GM10266 (cell line): Measurements from ENCODE around the gene SMIM36.

ENCODE experiments used
- DNase-seq: peaks from one replicate; pipeline ENCODE4 v3.0.0; 2012; ENCODE audit errors: extremely low spot score
- CTCF ChIP-seq: IDR thresholded peaks from 2 replicates; pipeline ENCODE4 v1.5.1; 2012; ENCODE audit warnings: mild to moderate bottlenecking, low read depth; ENCODE audit not compliant: control insufficient read depth, insufficient read depth; ENCODE audit errors: missing control alignments

SMIM36 gene

GRCh38 chr17:55444471-55445441 is 66.5 kb downstream of the SMIM36 start:
- TF ChIP-seq CTCF = no peak
- DNase-seq = no peak

GRCh38 chr17:55443904-55444303 is 67.3 kb downstream of the SMIM36 start:
- TF ChIP-seq CTCF = no peak
- DNase-seq = no peak

- DNase-seq = no peak
- TF ChIP-seq CTCF = no peak
These were observed 68.1 kb downstream of the SMIM36 start for GRCh38 chr17:55442953-55443683.

- no peak for TF ChIP-seq CTCF
- DNase-seq = no peak
These were observed 68.8 kb downstream of the SMIM36 start for GRCh38 chr17:55442462-55442861.

- no peak for DNase-seq
- TF ChIP-seq CTCF = no peak
These were observed 69.7 kb downstream of the SMIM36 start for GRCh38 chr17:55441544-55441943.

GRCh38 chr17:55440391-55440790 is 70.9 kb downstream of the SMIM36 start:
- no peak for TF ChIP-seq CTCF
- DNase-seq = no peak
